HCT116 (cell line): ENCODE data around the gene TNFRSF9. TPM values are rescaled to one million over a fixed set of nuclear protein-coding genes. Genes with fewer than 3 reads are reported as not detected.

Source experiments
- ATAC-seq: fragments of 200-7000 bp; cut with Tn5 transposase; 2 replicates; pipeline ENCODE4 v1.9.1; 2020; ENCODE audit warnings: mild to moderate bottlenecking, moderate library complexity
- BruUV-seq: library from RNA; stranded (reverse); fragments of 400-500 nt; replicated peaks from 2 replicates; lab custom pipeline; 2021; lab: Mats Ljungman, UMichigan
- CTCF ChIA-PET: fragments of 300-600 bp; sonication (Branson Sonifier 250); formaldehyde crosslinking; loops from one replicate; lab custom pipeline; 2021; ENCODE audit warnings: antibody characterized with exemption; lab: Charles Lee
- POLR2A ChIA-PET: fragments of 300-600, 350-600 bp; sonication (Branson Sonifier 250); formaldehyde crosslinking; loops from one replicate; lab custom pipeline; 2021; ENCODE audit warnings: antibody characterized with exemption; lab: Charles Lee
- RAD21 ChIA-PET, 2 experiments: fragments of 300-600 bp; sonication (Branson Sonifier 250); formaldehyde crosslinking; loops; one replicate each; lab custom pipeline; 2023; ENCODE audit warnings: low total read pairs in 2 of 2; ENCODE audit not compliant: uncharacterized antibody in 2 of 2, unreplicated experiment in 2 of 2, low non-redundant PET in 1 of 2; lab: Charles Lee
- DNase-seq: peaks from one replicate; pipeline ENCODE4 v3.0.0-alpha.2; 2010; ENCODE audit warnings: low read depth, low spot score
- H2AFZ ChIP-seq: fragments of 200-600 bp; shearing (Covaris generic), sonication (generic); 2 replicates; pipeline ENCODE4 v1.6.1; 2017; ENCODE audit warnings: low read depth, mixed run types, mixed read lengths, antibody characterized with exemption, low read length; ENCODE audit not compliant: poor library complexity, severe bottlenecking
- H3K27ac ChIP-seq: 2 replicates; pipeline ENCODE4 v1.5.1; 2012; ENCODE audit warnings: low read depth, low read length
- H3K27me3 ChIP-seq: fragments of 200-600 bp; sonication (generic); 2 replicates; pipeline ENCODE4 v1.6.1; 2016; ENCODE audit warnings: mixed run types, low read length, mixed read lengths; ENCODE audit not compliant: insufficient read depth
- H3K36me3 ChIP-seq, 2 experiments: fragments of 200-500 bp in 1 of 2; fragments of 200-600 bp in 1 of 2; sonication (Bioruptor generic) in 1 of 2; sonication (generic) in 1 of 2; 2 replicates each; pipeline versions ENCODE4 v1.5.1 to v1.6.1; 2014 to 2016; ENCODE audit warnings: low read length in 2 of 2, inconsistent platforms in 1 of 2, mixed read lengths in 1 of 2, mixed run types in 1 of 2; ENCODE audit not compliant: insufficient read depth in 2 of 2, control insufficient read depth in 1 of 2
- H3K4me1 ChIP-seq, 2 experiments: fragments of 200-600 bp in 1 of 2; sonication (generic) in 1 of 2; 2 replicates each; pipeline versions ENCODE4 v1.5.1 to v1.6.1; 2012 to 2017; ENCODE audit warnings: low read length in 2 of 2, inconsistent platforms in 1 of 2, mild to moderate bottlenecking in 1 of 2, mixed read lengths in 1 of 2, mixed run types in 1 of 2, moderate library complexity in 1 of 2; ENCODE audit not compliant: insufficient read depth in 2 of 2, control insufficient read depth in 1 of 2
- H3K4me2 ChIP-seq: fragments of 200-600 bp; sonication (generic); 2 replicates; pipeline ENCODE4 v1.6.1; 2017; ENCODE audit warnings: mixed run types, low read length, mixed read lengths
- H3K4me3 ChIP-seq, 2 experiments: fragments of 200-600 bp in 1 of 2; sonication (generic) in 1 of 2; replicated peaks in 1 of 2; 2 replicates each; pipeline ENCODE4 v1.5.1; 2011 to 2016; ENCODE audit warnings: low read length in 2 of 2, control low read depth in 1 of 2, low read depth in 1 of 2, mild to moderate bottlenecking in 1 of 2, mixed read lengths in 1 of 2, mixed run types in 1 of 2
- H3K79me2 ChIP-seq: fragments of 200-600 bp; sonication (generic); 2 replicates; pipeline ENCODE4 v1.6.1; 2017; ENCODE audit warnings: mild to moderate bottlenecking, mixed run types, low read length, moderate library complexity, mixed read lengths; ENCODE audit not compliant: insufficient read depth
- H3K9ac ChIP-seq: fragments of 200-600 bp; sonication (generic); 2 replicates; pipeline ENCODE4 v1.6.1; 2016; ENCODE audit warnings: low read length, mixed read lengths
- H3K9me2 ChIP-seq: fragments of 200-600 bp; sonication (generic), shearing (Covaris generic); 2 replicates; pipeline ENCODE4 v1.6.1; 2017; ENCODE audit warnings: mixed run types, mild to moderate bottlenecking, moderate library complexity; ENCODE audit not compliant: insufficient read depth
- H3K9me3 ChIP-seq, 2 experiments: fragments of 200-500 bp in 1 of 2; fragments of 200-600 bp in 1 of 2; sonication (Bioruptor generic) in 1 of 2; sonication (generic) in 1 of 2; 2 replicates each; pipeline ENCODE4 v1.6.1; 2014 to 2017; ENCODE audit warnings: low read length in 2 of 2, mixed read lengths in 2 of 2, inconsistent platforms in 1 of 2, low read depth in 1 of 2, mild to moderate bottlenecking in 1 of 2, mixed run types in 1 of 2, moderate library complexity in 1 of 2; ENCODE audit not compliant: control insufficient read depth in 1 of 2, insufficient read depth in 1 of 2
- H4K20me1 ChIP-seq: fragments of 200-600 bp; sonication (generic), shearing (Covaris generic); 2 replicates; pipeline ENCODE4 v1.6.1; 2017; ENCODE audit warnings: mixed run types, mild to moderate bottlenecking, moderate library complexity; ENCODE audit not compliant: insufficient read depth
- CBX3 ChIP-seq: IDR thresholded peaks from 2 replicates; pipeline ENCODE4 v1.6.1; 2012; ENCODE audit warnings: low read depth
- CEBPB ChIP-seq: IDR thresholded peaks from 2 replicates; pipeline ENCODE4 v1.6.1; 2012; ENCODE audit warnings: low read depth
- EGR1 ChIP-seq: IDR thresholded peaks from 2 replicates; pipeline ENCODE4 v1.6.1; 2012; ENCODE audit warnings: low read depth
- ELF1 ChIP-seq: IDR thresholded peaks from 2 replicates; pipeline ENCODE4 v1.6.1; 2012; ENCODE audit warnings: low read depth, borderline replicate concordance
- EZH2phosphoT487 ChIP-seq: fragments of 200-600 bp; IDR thresholded peaks from 2 replicates; pipeline ENCODE4 v1.6.1; 2018; ENCODE audit warnings: antibody characterized with exemption, borderline replicate concordance
- POLR2A ChIP-seq: IDR thresholded peaks from 2 replicates; pipeline ENCODE4 v1.7.0; 2011; ENCODE audit warnings: borderline replicate concordance; ENCODE audit not compliant: insufficient read depth, insufficient read length; ENCODE audit errors: extremely low read depth
- RAD21 ChIP-seq: IDR thresholded peaks from 2 replicates; pipeline ENCODE4 v1.6.1; 2012; ENCODE audit warnings: low read depth, mild to moderate bottlenecking
- TCF7L2 ChIP-seq: IDR thresholded peaks from 2 replicates; pipeline ENCODE4 v1.7.0; 2011; ENCODE audit warnings: borderline replicate concordance, inconsistent platforms; ENCODE audit not compliant: insufficient read depth, insufficient read length; ENCODE audit errors: extremely low read depth
- YY1 ChIP-seq: IDR thresholded peaks from 2 replicates; pipeline ENCODE4 v1.6.1; 2011; ENCODE audit warnings: low read length, low read depth, moderate library complexity, mild to moderate bottlenecking; ENCODE audit not compliant: insufficient replicate concordance; ENCODE audit errors: extremely low read depth
- ZFX ChIP-seq: fragments of 450-650 bp; IDR thresholded peaks from 2 replicates; pipeline ENCODE4 v1.6.1; 2017
- intact Hi-C: fragments of 100-400 bp; cut with micrococcal nuclease; formaldehyde crosslinking; loops from 2 replicates; pipeline ENCODE4 v1.10.0; 2022
- total RNA-seq: library from RNA; stranded (reverse); gene quantifications from one replicate; pipeline ENCODE4 v1.2.1, GENCODE V29; 2021; ENCODE audit not compliant: unreplicated experiment
- TF ChIP-seq, protein P1 (sequence below): IDR thresholded peaks from 2 replicates; pipeline ENCODE4 v1.6.1; 2012; ENCODE audit warnings: low read depth
- TF ChIP-seq, protein P2 (sequence below): IDR thresholded peaks from 2 replicates; pipeline ENCODE4 v1.6.1; 2012
- TF ChIP-seq, protein P3 (sequence below): IDR thresholded peaks from 2 replicates; pipeline ENCODE4 v1.6.1; 2011; ENCODE audit warnings: mild to moderate bottlenecking, low read length, moderate library complexity; ENCODE audit not compliant: insufficient replicate concordance; ENCODE audit errors: extremely low read depth
- TF ChIP-seq, protein P4 (sequence below): IDR thresholded peaks from 2 replicates; pipeline ENCODE4 v1.6.1; 2012

The TNFRSF9 gene
- total RNA-seq, 1 experiment from 2014 or later: 0.20 TPM

DNA sequence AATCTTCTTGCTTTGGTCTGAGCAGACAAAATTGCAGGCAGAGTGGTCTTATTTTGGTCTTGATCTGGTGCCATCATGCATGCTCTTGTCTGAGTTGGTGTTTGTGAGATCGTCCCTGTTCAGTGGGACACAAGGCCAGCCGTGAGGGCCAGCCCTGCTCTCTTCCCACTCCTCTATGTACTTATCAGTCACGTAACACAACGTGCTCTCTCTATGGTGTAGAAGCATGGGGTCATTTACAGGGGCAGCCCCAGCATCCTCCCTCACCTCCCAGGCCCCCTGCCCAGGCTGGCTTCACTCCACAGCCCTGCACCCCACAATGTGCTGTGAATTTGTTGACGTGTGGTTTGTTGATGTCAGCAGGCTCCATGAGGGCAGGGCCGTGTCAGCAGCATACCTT lies 69.5 kb downstream of the TNFRSF9 start:
- ATAC-seq: no peak
- H4K20me1 ChIP-seq: no peaks in the 10 kb centered on the region
- no peaks in the 10 kb centered on the region for H3K9me3 ChIP-seq
- no TSS peak for BruUV-seq
- TF ChIP-seq CBX3 (no peak), EGR1 (no peak), EZH2phosphoT487 (no peak), YY1 (no peak), TCF7L2 (no peak), CEBPB (no peak), ELF1 (no peak), POLR2A (no peak), ZFX (no peak), RAD21 (no peak)
- TF ChIP-seq, protein P1, sequence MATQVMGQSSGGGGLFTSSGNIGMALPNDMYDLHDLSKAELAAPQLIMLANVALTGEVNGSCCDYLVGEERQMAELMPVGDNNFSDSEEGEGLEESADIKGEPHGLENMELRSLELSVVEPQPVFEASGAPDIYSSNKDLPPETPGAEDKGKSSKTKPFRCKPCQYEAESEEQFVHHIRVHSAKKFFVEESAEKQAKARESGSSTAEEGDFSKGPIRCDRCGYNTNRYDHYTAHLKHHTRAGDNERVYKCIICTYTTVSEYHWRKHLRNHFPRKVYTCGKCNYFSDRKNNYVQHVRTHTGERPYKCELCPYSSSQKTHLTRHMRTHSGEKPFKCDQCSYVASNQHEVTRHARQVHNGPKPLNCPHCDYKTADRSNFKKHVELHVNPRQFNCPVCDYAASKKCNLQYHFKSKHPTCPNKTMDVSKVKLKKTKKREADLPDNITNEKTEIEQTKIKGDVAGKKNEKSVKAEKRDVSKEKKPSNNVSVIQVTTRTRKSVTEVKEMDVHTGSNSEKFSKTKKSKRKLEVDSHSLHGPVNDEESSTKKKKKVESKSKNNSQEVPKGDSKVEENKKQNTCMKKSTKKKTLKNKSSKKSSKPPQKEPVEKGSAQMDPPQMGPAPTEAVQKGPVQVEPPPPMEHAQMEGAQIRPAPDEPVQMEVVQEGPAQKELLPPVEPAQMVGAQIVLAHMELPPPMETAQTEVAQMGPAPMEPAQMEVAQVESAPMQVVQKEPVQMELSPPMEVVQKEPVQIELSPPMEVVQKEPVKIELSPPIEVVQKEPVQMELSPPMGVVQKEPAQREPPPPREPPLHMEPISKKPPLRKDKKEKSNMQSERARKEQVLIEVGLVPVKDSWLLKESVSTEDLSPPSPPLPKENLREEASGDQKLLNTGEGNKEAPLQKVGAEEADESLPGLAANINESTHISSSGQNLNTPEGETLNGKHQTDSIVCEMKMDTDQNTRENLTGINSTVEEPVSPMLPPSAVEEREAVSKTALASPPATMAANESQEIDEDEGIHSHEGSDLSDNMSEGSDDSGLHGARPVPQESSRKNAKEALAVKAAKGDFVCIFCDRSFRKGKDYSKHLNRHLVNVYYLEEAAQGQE: no peak
- TF ChIP-seq, protein P2, sequence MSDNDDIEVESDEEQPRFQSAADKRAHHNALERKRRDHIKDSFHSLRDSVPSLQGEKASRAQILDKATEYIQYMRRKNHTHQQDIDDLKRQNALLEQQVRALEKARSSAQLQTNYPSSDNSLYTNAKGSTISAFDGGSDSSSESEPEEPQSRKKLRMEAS: no peak
- TF ChIP-seq, protein P3, sequence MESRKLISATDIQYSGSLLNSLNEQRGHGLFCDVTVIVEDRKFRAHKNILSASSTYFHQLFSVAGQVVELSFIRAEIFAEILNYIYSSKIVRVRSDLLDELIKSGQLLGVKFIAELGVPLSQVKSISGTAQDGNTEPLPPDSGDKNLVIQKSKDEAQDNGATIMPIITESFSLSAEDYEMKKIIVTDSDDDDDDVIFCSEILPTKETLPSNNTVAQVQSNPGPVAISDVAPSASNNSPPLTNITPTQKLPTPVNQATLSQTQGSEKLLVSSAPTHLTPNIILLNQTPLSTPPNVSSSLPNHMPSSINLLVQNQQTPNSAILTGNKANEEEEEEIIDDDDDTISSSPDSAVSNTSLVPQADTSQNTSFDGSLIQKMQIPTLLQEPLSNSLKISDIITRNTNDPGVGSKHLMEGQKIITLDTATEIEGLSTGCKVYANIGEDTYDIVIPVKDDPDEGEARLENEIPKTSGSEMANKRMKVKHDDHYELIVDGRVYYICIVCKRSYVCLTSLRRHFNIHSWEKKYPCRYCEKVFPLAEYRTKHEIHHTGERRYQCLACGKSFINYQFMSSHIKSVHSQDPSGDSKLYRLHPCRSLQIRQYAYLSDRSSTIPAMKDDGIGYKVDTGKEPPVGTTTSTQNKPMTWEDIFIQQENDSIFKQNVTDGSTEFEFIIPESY: no peak
- TF ChIP-seq, protein P4, sequence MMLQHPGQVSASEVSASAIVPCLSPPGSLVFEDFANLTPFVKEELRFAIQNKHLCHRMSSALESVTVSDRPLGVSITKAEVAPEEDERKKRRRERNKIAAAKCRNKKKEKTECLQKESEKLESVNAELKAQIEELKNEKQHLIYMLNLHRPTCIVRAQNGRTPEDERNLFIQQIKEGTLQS: no peak
- no peak overlapping the region for H2AFZ ChIP-seq
- H3K4me1 ChIP-seq: no peaks in the 10 kb centered on the region
- no peak overlapping the region for H3K27ac ChIP-seq
- no peak overlapping the region for H3K4me2 ChIP-seq
- no peaks in the 10 kb centered on the region for H3K9me2 ChIP-seq
- no peaks in the 10 kb centered on the region for H3K79me2 ChIP-seq
- ChIA-PET RAD21 (no interaction called here), POLR2A (no interaction called here), CTCF (no interaction called here)
- no peaks in the 10 kb centered on the region for H3K27me3 ChIP-seq
- DNase-seq: no peak
- intact Hi-C loops: no loop called here
- no peak overlapping the region for H3K9ac ChIP-seq
- no peak overlapping the region for H3K4me3 ChIP-seq
- H3K36me3 ChIP-seq: no peaks in the 10 kb centered on the region
